ENCODE measurements around the gene SLC35B1.

- TF ChIP-seq, protein P1, sequence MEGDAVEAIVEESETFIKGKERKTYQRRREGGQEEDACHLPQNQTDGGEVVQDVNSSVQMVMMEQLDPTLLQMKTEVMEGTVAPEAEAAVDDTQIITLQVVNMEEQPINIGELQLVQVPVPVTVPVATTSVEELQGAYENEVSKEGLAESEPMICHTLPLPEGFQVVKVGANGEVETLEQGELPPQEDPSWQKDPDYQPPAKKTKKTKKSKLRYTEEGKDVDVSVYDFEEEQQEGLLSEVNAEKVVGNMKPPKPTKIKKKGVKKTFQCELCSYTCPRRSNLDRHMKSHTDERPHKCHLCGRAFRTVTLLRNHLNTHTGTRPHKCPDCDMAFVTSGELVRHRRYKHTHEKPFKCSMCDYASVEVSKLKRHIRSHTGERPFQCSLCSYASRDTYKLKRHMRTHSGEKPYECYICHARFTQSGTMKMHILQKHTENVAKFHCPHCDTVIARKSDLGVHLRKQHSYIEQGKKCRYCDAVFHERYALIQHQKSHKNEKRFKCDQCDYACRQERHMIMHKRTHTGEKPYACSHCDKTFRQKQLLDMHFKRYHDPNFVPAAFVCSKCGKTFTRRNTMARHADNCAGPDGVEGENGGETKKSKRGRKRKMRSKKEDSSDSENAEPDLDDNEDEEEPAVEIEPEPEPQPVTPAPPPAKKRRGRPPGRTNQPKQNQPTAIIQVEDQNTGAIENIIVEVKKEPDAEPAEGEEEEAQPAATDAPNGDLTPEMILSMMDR (IDR thresholded peaks at IDR 0.05; ENCODE audit: low read depth, low read length, poor library complexity, severe bottlenecking) = no peak
- no peak for TF ChIP-seq EZH2phosphoT487 (IDR thresholded peaks at IDR 0.05; ENCODE audit: borderline replicate concordance, low read length)
These were observed 14.3 kb upstream of the SLC35B1 start for GRCh38 chr17:49722066-49722465.
